Astrocyte (in vitro differentiated cells and primary cell): ENCODE results near the gene KNSTRN. TPM values are rescaled to one million over a fixed set of nuclear protein-coding genes. Genes with fewer than 3 reads are reported as not detected.

Source experiments
- DNase-seq: peaks from one replicate; pipeline ENCODE4 v3.0.0-alpha.2; 2010; ENCODE audit warnings: low read depth
- FAIRE-seq: peaks from 2 replicates; lab custom pipeline; 2011; peaks lifted over from hg19 to GRCh38; lab: Jason Lieb, UNC
- H2AFZ ChIP-seq: 2 replicates; pipeline ENCODE4 v1.6.0; 2012; ENCODE audit warnings: low read depth, low read length, inconsistent platforms
- H3K27ac ChIP-seq: 2 replicates; pipeline ENCODE4 v1.5.1; 2011; ENCODE audit warnings: low read depth, low read length, inconsistent platforms
- H3K27me3 ChIP-seq: 2 replicates; pipeline ENCODE4 v1.6.0; 2011; ENCODE audit warnings: low read length, inconsistent platforms; ENCODE audit not compliant: insufficient read depth
- H3K36me3 ChIP-seq: 2 replicates; pipeline ENCODE4 v1.5.1; 2011; ENCODE audit warnings: low read length, inconsistent platforms; ENCODE audit not compliant: insufficient read depth
- H3K4me1 ChIP-seq: 2 replicates; pipeline ENCODE4 v1.5.1; 2011; ENCODE audit warnings: low read length, inconsistent platforms; ENCODE audit not compliant: insufficient read depth
- H3K4me2 ChIP-seq: 2 replicates; pipeline ENCODE4 v1.6.0; 2012; ENCODE audit warnings: low read length, inconsistent platforms
- H3K4me3 ChIP-seq: 2 replicates; pipeline ENCODE4 v1.5.1; 2011; ENCODE audit warnings: low read depth, mild to moderate bottlenecking, low read length, inconsistent platforms; ENCODE audit not compliant: insufficient read depth
- H3K79me2 ChIP-seq: 2 replicates; pipeline ENCODE4 v1.6.0; 2012; ENCODE audit warnings: mild to moderate bottlenecking, low read length, inconsistent platforms; ENCODE audit not compliant: insufficient read depth
- H3K9ac ChIP-seq: 2 replicates; pipeline ENCODE4 v1.6.0; 2012; ENCODE audit warnings: mild to moderate bottlenecking, low read length, inconsistent platforms
- H3K9me3 ChIP-seq: 2 replicates; pipeline ENCODE4 v1.5.1; 2012; ENCODE audit warnings: low read depth, mild to moderate bottlenecking, low read length, inconsistent platforms; ENCODE audit not compliant: insufficient read depth
- H4K20me1 ChIP-seq: 2 replicates; pipeline ENCODE4 v1.6.0; 2012; ENCODE audit warnings: low read length, inconsistent platforms; ENCODE audit not compliant: insufficient read depth
- H3K27ac Mint-ChIP-seq: one replicate; pipeline ENCODE4 v1.8.0; 2021; ENCODE audit warnings: mild to moderate bottlenecking, mixed read lengths; ENCODE audit not compliant: unreplicated experiment
- H3K27me3 Mint-ChIP-seq: one replicate; pipeline ENCODE4 v1.8.0; 2021; ENCODE audit warnings: low read depth, mixed read lengths; ENCODE audit not compliant: unreplicated experiment
- H3K36me3 Mint-ChIP-seq: one replicate; pipeline ENCODE4 v1.8.0; 2021; ENCODE audit warnings: low read depth, mixed read lengths; ENCODE audit not compliant: unreplicated experiment
- H3K4me1 Mint-ChIP-seq: one replicate; pipeline ENCODE4 v1.8.0; 2021; ENCODE audit warnings: low read depth, mixed read lengths; ENCODE audit not compliant: unreplicated experiment
- H3K4me3 Mint-ChIP-seq: one replicate; pipeline ENCODE4 v1.8.0; 2021; ENCODE audit warnings: mild to moderate bottlenecking, moderate library complexity, mixed read lengths; ENCODE audit not compliant: unreplicated experiment
- H3K9me3 Mint-ChIP-seq: one replicate; pipeline ENCODE4 v1.8.0; 2021; ENCODE audit warnings: mild to moderate bottlenecking, mixed read lengths; ENCODE audit not compliant: unreplicated experiment
- CTCF ChIP-seq: IDR thresholded peaks from 2 replicates; pipeline ENCODE4 v1.5.1; 2011; ENCODE audit warnings: low read depth, mild to moderate bottlenecking, inconsistent platforms, low read length, moderate library complexity; ENCODE audit not compliant: insufficient read depth
- EZH2 ChIP-seq: IDR thresholded peaks from 2 replicates; pipeline ENCODE4 v1.6.1; 2012; ENCODE audit warnings: mild to moderate bottlenecking, low read length, inconsistent platforms; ENCODE audit not compliant: insufficient read depth
- total RNA-seq: library from RNA; stranded (reverse); gene quantifications from 2 replicates; pipeline ENCODE4 v1.2.1, GENCODE V29; 2021

KNSTRN gene
- total RNA-seq, 1 donor from 2014 or later: 37.8 TPM

- TF ChIP-seq CTCF (no peak), EZH2 (no peak)
- peak; percentile 5 for FAIRE-seq
- H3K4me1 Mint-ChIP-seq: peaks cover 14% of the 10 kb centered on the region
Observed at GRCh38 chr15:40377606-40378005, 4.9 kb upstream of the KNSTRN start.

GRCh38 chr15:40379374-40379773 is 3.1 kb upstream of the KNSTRN start:
- no peaks in the 10 kb centered on the region for H3K9me3 ChIP-seq
- Mint-ChIP-seq H3K4me1 (peaks cover 11% of the 10 kb centered on the region), H3K9me3 (no peaks in the 10 kb centered on the region), H3K36me3 (peaks cover under 1% of the 10 kb centered on the region), H3K27ac (no peak overlapping the region), H3K4me3 (no peak overlapping the region), H3K27me3 (peaks cover 3% of the 10 kb centered on the region)
- peak overlapping the region; percentile 30 for H3K27ac ChIP-seq
- FAIRE-seq (peak; percentile 45), DNase-seq (no peak)
- H3K4me2 ChIP-seq: peak overlapping the region; percentile 68
- TF ChIP-seq CTCF: no peak
- TF ChIP-seq EZH2: no peak
- H3K36me3 ChIP-seq: no peaks in the 10 kb centered on the region
- H4K20me1 ChIP-seq: no peaks in the 10 kb centered on the region
- no peak overlapping the region for H3K9ac ChIP-seq
- peaks cover 16% of the 10 kb centered on the region for H3K79me2 ChIP-seq
- peak overlapping the region; percentile 22 for H2AFZ ChIP-seq
- peaks cover 6% of the 10 kb centered on the region for H3K4me1 ChIP-seq
- no peak overlapping the region for H3K4me3 ChIP-seq
- H3K27me3 ChIP-seq: no peaks in the 10 kb centered on the region

More at GRCh38 chr15:40377606-40378005, 4.9 kb upstream of the KNSTRN start:
- H3K27me3 ChIP-seq: no peaks in the 10 kb centered on the region
- Mint-ChIP-seq H3K4me3 (no peak overlapping the region), H3K9me3 (no peaks in the 10 kb centered on the region), H3K27me3 (peaks cover 3% of the 10 kb centered on the region), H3K27ac (no peak overlapping the region), H3K36me3 (no peaks in the 10 kb centered on the region)
- no peak overlapping the region for H2AFZ ChIP-seq
- H3K9me3 ChIP-seq: no peaks in the 10 kb centered on the region
- H3K4me1 ChIP-seq: no peaks in the 10 kb centered on the region
- no peak overlapping the region for H3K9ac ChIP-seq
- no peaks in the 10 kb centered on the region for H4K20me1 ChIP-seq
- no peaks in the 10 kb centered on the region for H3K36me3 ChIP-seq
- H3K4me2 ChIP-seq: no peak overlapping the region
- no peaks in the 10 kb centered on the region for H3K79me2 ChIP-seq
- H3K4me3 ChIP-seq: no peak overlapping the region
- no peak for DNase-seq
- no peak overlapping the region for H3K27ac ChIP-seq

GRCh38 chr15:40379853-40380252 is 2.7 kb upstream of the KNSTRN start:
- H3K27me3 ChIP-seq: no peaks in the 10 kb centered on the region
- H3K9me3 Mint-ChIP-seq: no peaks in the 10 kb centered on the region
- DNase-seq (peak; percentile 97), FAIRE-seq (peak; percentile 95)
- peak overlapping the region; percentile 30 for H3K27ac ChIP-seq
- H3K27me3 Mint-ChIP-seq: peaks cover 3% of the 10 kb centered on the region
- H2AFZ ChIP-seq: peak overlapping the region; percentile 22
- H3K4me3 ChIP-seq: no peak overlapping the region
- no peaks in the 10 kb centered on the region for H3K9me3 ChIP-seq
- peaks cover 6% of the 10 kb centered on the region for H3K4me1 ChIP-seq
- no peak overlapping the region for H3K9ac ChIP-seq
- H3K36me3 Mint-ChIP-seq: peaks cover 4% of the 10 kb centered on the region
- H4K20me1 ChIP-seq: no peaks in the 10 kb centered on the region
- peak overlapping the region; percentile 30 for H3K27ac Mint-ChIP-seq
- peaks cover 12% of the 10 kb centered on the region for H3K4me1 Mint-ChIP-seq
- TF ChIP-seq EZH2 (no peak), CTCF (no peak)
- H3K36me3 ChIP-seq: peaks cover under 1% of the 10 kb centered on the region
- peak overlapping the region; percentile 68 for H3K4me2 ChIP-seq
- peaks cover 20% of the 10 kb centered on the region for H3K79me2 ChIP-seq
- H3K4me3 Mint-ChIP-seq: no peak overlapping the region
